MM.1S (cell line): ENCODE data around the gene SLC26A6.

Experiments used
- CTCF ChIP-seq: fragments of 300-600 bp; sonication (generic); IDR thresholded peaks from 2 replicates; pipeline ENCODE4 v1.5.1; 2016; ENCODE audit warnings: antibody characterized with exemption, low read length, mixed read lengths
- EZH2 ChIP-seq: fragments of 300-600 bp; sonication (generic); optimal IDR thresholded peaks from 2 replicates; pipeline ENCODE3; 2017; ENCODE audit warnings: low read depth, mild to moderate bottlenecking, antibody characterized with exemption, low read length, mixed read lengths
- EZH2phosphoT487 ChIP-seq: fragments of 300-600 bp; sonication (generic); IDR thresholded peaks from 2 replicates; pipeline ENCODE4 v1.6.1; 2018; ENCODE audit warnings: antibody characterized with exemption, low read length

- no peak for TF ChIP-seq CTCF
- no peak for TF ChIP-seq EZH2phosphoT487
- TF ChIP-seq EZH2 = no peak
Observed at GRCh38 chr3:48678566-48679380, 43.5 kb upstream of the SLC26A6 start.
